NOMO-1 treated with DMSO at 0.1 percent for 48 hours (cell line): Measurements from ENCODE around the gene XPC.

ENCODE experiments used
- DNase-seq: peaks from one replicate; lab custom pipeline; 2025; ENCODE audit not compliant: unreplicated experiment; lab: John Stamatoyannopoulos, UW

Gene XPC

GRCh38 chr3:14208168-14208567, 29.8 kb upstream of the XPC start:
- no peak for DNase-seq

GRCh38 chr3:14206548-14207177, 28.3 kb upstream of the XPC start:
- DNase-seq = no peak

- peak; percentile 93 for DNase-seq
Measured at GRCh38 chr3:14204515-14205284, 26.3 kb upstream of the XPC start.

GRCh38 chr3:14203521-14204079, 25.2 kb upstream of the XPC start:
- peak; percentile 85 for DNase-seq

GRCh38 chr3:14202874-14203520, 24.6 kb upstream of the XPC start:
- DNase-seq = no peak

- no peak for DNase-seq
Measured at GRCh38 chr3:14201940-14202684, 23.7 kb upstream of the XPC start.

GRCh38 chr3:14200841-14201240, 22.4 kb upstream of the XPC start:
- DNase-seq = no peak

- no peak for DNase-seq
Measured at GRCh38 chr3:14200276-14200675, 21.9 kb upstream of the XPC start.

- no peak for DNase-seq
Measured at GRCh38 chr3:14199641-14200040, 21.2 kb upstream of the XPC start.

GRCh38 chr3:14194865-14195264, 16.5 kb upstream of the XPC start:
- no peak for DNase-seq

GRCh38 chr3:14188041-14188754, 9.8 kb upstream of the XPC start:
- no peak for DNase-seq

- DNase-seq = no peak
Measured at GRCh38 chr3:14186854-14187458, 8.6 kb upstream of the XPC start.

- no peak for DNase-seq
Measured at GRCh38 chr3:14183015-14183577, 4.7 kb upstream of the XPC start.

GRCh38 chr3:14181253-14181652, 2.9 kb upstream of the XPC start:
- no peak for DNase-seq

GRCh38 chr3:14179795-14180194, 1.4 kb upstream of the XPC start:
- DNase-seq = no peak

GRCh38 chr3:14179114-14179465, 689 bp upstream of the XPC start:
- no peak for DNase-seq

GRCh38 chr3:14177580-14178246, 688 bp downstream of the XPC start:
- peak; percentile 30 for DNase-seq

- peak; percentile 50 for DNase-seq
Measured at GRCh38 chr3:14175383-14176037, 2.9 kb downstream of the XPC start.

- no peak for DNase-seq
Measured at GRCh38 chr3:14174483-14174882, 3.9 kb downstream of the XPC start.
